GM19468 (cell line): Measurements from ENCODE around the gene REV1.
"Not testable (repeated sequence)": the region's sequence is repeated elsewhere in the genome, so short reads cannot be mapped to it uniquely, and the experiment has no call there.

ENCODE experiments used
- ATAC-seq: cut with Tn5 transposase; IDR thresholded peaks from one replicate; pipeline ENCODE4 v1.9.1; 2021; ENCODE audit warnings: mild to moderate bottlenecking, moderate library complexity, moderate number of reproducible peaks; ENCODE audit not compliant: unreplicated experiment; ENCODE audit errors: extremely low read depth

REV1 gene

DNA sequence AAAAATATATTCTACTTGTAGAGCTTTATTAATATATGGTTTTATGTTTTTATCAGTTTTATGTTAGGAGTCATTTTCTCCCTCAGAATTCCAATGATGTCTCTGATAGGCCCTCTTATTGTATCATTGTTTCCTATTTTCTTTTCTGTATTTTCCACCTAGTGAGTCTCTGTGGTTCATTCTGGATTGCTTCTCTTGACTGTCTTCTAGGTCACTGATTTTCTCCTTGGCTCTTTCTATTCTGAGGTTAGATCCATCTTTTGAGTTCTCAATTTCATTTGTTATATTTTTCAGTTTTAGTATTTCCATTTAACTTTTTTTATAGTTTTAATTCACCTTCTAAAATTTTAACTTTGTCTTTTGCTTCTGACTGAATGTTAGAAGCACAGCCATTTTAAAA, 115.1 kb downstream of the REV1 start:
- no peak for ATAC-seq

DNA sequence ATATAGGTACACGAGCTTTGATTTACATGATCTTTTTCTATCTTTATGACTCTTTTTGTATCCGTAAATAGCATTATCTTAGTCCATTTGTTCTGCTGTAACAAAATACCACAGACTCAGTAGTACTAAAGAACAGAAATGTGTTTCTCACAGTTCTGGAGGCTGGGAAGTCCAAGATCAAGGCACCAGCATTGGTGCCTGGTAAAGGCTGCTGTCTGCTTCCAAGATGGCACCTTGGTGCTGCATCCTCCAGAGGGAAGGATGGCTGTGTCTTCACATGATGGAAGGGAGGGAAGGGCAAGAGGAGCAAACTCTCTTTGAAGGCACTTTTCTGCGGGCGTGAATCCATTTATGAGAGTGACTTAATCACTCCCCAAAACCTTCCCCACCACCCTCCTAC, 116.7 kb downstream of the REV1 start:
- no peak for ATAC-seq

DNA sequence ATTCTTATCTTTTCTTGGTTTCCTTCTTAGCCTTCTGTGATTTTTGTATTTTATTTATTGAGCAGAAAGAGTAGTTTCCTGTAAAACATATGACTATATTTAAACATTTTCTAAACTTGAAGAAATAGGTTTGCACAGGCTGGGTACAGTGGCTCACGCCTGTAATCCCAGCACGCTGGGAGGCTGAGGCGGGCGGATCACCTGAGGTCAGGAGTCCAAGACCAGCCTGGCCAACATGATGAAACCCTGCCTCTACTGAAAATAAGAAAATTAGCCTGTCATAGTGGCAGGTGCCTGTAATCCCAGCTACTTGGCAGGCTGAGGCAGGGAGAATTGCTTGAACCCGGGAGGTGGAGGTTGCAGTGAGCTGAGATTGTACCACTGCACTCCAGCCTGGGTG, 121.0 kb downstream of the REV1 start:
- ATAC-seq: not testable (repeated sequence)

DNA sequence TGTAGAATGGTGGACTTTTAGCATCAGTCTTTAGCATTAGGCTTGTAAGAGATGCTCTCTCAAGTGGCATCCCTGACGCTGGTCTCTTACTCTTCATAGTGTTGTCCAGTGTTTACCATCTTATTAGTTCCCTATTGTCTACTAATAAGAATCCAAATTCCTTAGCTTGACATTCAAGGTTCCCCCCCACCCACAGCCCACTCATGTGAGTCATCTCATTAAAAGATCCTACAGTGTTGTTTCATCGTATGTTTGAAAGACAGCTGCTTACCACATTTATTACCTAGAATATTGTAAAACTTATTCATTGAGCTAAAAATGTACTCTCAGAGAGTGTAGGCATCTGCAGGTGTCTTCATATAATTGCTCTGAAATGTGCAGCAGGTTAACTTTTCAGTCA, 124.2 kb downstream of the REV1 start:
- ATAC-seq: no peak

DNA sequence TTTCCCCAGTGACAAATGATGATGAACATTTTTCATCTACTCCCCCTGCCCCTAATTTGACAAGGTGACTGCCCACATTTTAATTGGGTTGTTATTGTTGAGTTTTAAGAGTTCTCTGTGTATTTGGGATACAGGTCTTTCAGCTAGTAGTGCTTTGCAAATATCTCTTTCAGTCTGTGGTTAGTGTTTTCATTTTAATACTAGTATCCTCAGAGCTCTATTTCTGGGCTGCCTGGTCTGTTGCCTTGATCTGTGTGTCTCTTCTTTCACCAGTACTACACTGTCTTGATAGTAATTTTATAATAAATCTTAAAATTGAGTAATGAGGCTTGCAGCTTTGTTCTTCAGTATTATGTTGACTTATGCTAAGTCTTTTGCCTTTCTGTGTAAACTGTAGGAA, 133.0 kb downstream of the REV1 start:
- no peak for ATAC-seq

DNA sequence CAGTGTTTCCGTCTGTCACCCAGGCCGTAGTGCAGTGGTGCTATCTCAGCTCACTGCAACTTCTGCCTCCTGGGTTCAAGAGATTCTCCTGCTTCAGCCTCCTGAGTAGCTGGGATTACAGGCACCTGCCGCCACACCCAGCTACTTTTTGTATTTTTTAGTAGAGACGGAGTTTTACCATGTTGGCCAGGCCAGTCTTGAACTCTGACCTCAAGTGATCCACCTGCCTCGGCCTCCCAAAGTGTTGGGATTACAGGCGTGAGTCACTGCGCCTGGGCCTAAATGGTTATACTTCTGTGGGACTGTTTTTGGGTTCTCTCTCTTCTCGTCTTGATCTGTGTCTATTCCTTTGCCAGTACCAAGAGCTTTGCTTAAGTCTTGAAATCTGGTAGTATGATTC, 135.0 kb downstream of the REV1 start:
- ATAC-seq: not testable (repeated sequence)

DNA sequence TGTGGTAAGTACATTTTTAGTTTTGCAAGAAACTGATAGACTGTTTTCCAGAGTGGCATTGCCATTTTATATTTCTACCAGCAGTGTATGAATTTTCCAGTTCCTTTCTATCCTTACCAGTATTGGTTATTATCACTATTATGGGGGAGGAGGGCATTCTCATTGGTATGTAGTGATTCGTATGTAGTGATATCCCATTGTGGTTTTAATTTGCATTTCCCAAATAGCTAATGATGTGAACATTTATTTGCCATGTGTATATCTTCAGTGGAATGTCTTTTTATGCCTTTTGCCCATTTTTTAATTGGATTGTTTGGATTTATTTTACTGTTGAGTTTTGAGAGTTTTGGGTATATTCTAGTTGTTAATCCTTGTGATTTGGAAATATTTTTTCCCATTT, 135.7 kb downstream of the REV1 start:
- no peak for ATAC-seq
